Fibroblast of lung (primary cell): Measurements from ENCODE around the gene HSH2D. TPM values are rescaled to one million over a fixed set of nuclear protein-coding genes. Genes with fewer than 3 reads are reported as not detected.
A peak's percentile ranks its signal among the peaks of the same experiment; 100 is the strongest.

ENCODE experiments used
- DNase-seq, 2 donors: peaks; one replicate each; pipeline versions ENCODE4 v3.0.0 to v3.0.0-alpha.2; 2010; ENCODE audit warnings: low read depth in 2 of 2
- H2AFZ ChIP-seq: 2 replicates; pipeline ENCODE4 v1.5.1; 2012; ENCODE audit warnings: low read length, control low read depth, inconsistent platforms
- H3K27ac ChIP-seq: 2 replicates; pipeline ENCODE4 v1.5.1; 2011; ENCODE audit warnings: low read length, control low read depth; ENCODE audit not compliant: insufficient read depth
- H3K27me3 ChIP-seq: 2 replicates; pipeline ENCODE4 v1.5.1; 2011; ENCODE audit warnings: mild to moderate bottlenecking, low read length; ENCODE audit not compliant: control insufficient read depth, insufficient read depth
- H3K36me3 ChIP-seq: 2 replicates; pipeline ENCODE4 v1.5.1; 2011; ENCODE audit warnings: low read length; ENCODE audit not compliant: control insufficient read depth, insufficient read depth
- H3K4me1 ChIP-seq: 2 replicates; pipeline ENCODE4 v1.5.1; 2011; ENCODE audit warnings: low read length; ENCODE audit not compliant: control insufficient read depth, insufficient read depth; ENCODE audit errors: extremely low read depth
- H3K4me2 ChIP-seq: 2 replicates; pipeline ENCODE4 v1.5.1; 2011; ENCODE audit warnings: low read length, control low read depth; ENCODE audit not compliant: insufficient read depth; ENCODE audit errors: extremely low read depth
- H3K4me3 ChIP-seq, 4 experiments: fragments of 200-600 bp in 1 of 4; sonication (generic) in 1 of 4; replicated peaks in 1 of 4; 2 replicates each; pipeline ENCODE4 v1.5.1; 2011 to 2016; ENCODE audit warnings: low read length in 4 of 4, low read depth in 3 of 4, mild to moderate bottlenecking in 3 of 4, control low read depth in 2 of 4, inconsistent platforms in 1 of 4, mixed read lengths in 1 of 4; ENCODE audit not compliant: insufficient read depth in 1 of 4; ENCODE audit errors: control extremely low read depth in 1 of 4
- H3K79me2 ChIP-seq: 2 replicates; pipeline ENCODE4 v1.5.1; 2012; ENCODE audit warnings: mild to moderate bottlenecking, low read length, inconsistent platforms; ENCODE audit not compliant: control insufficient read depth, insufficient read depth
- H3K9ac ChIP-seq: 2 replicates; pipeline ENCODE4 v1.5.1; 2011; ENCODE audit warnings: mild to moderate bottlenecking, low read length, control low read depth; ENCODE audit not compliant: insufficient read depth
- H3K9me3 ChIP-seq: 2 replicates; pipeline ENCODE4 v1.5.1; 2012; ENCODE audit warnings: low read depth, low read length; ENCODE audit not compliant: control insufficient read depth, insufficient read depth
- H4K20me1 ChIP-seq: 2 replicates; pipeline ENCODE4 v1.5.1; 2011; ENCODE audit warnings: low read length; ENCODE audit not compliant: control insufficient read depth, insufficient read depth; ENCODE audit errors: extremely low read depth
- EZH2 ChIP-seq: IDR thresholded peaks from 2 replicates; pipeline ENCODE4 v1.5.1; 2012; ENCODE audit warnings: low read length, control low read depth, mild to moderate bottlenecking; ENCODE audit errors: missing control alignments
- polyA plus RNA-seq, 2 donors: library from polyadenylated mRNA; depleted of rRNA in 1 of 2; stranded (reverse) in 1 of 2; unstranded in 1 of 2; fragments of >200 nt; gene quantifications; 2 replicates each; pipeline ENCODE4 v1.2.1, GENCODE V29; 2011 to 2012; ENCODE audit warnings: missing spikeins in 1 of 2
- total RNA-seq: library from RNA; depleted of rRNA; stranded (reverse); fragments of >200 nt; gene quantifications from 2 replicates; pipeline ENCODE4 v1.2.1, GENCODE V29; 2014
- TF ChIP-seq, protein P1 (sequence below), 2 donors: IDR thresholded peaks in 1 of 2; conservative IDR thresholded peaks in 1 of 2; 1 replicate in 1 of 2; 2 replicates in 1 of 2; pipeline ENCODE4 v1.5.1; 2011 to 2012; ENCODE audit warnings: low read length in 2 of 2, control low read depth in 1 of 2, inconsistent platforms in 1 of 2, low read depth in 1 of 2, mild to moderate bottlenecking in 1 of 2

Gene HSH2D
- total and polyA plus RNA-seq, 2 donors (not counting 1 experiment from before 2014, with no cell fraction given) = not detected

GRCh38 chr19:16100524-16100923 is 43.0 kb upstream of the HSH2D start:
- Histone ChIP-seq H3K4me2 (no peak overlapping the region), H3K79me2 (peaks cover 13% of the 10 kb centered on the region)

GRCh38 chr19:16104722-16105121 is 38.8 kb upstream of the HSH2D start:
- Histone ChIP-seq H3K4me2 (no peak overlapping the region), H3K4me3 (no peak overlapping the region), H2AFZ (no peak overlapping the region), H3K36me3 (peaks cover 18% of the 10 kb centered on the region), H3K9ac (no peak overlapping the region), H3K27me3 (no peaks in the 10 kb centered on the region), H3K4me1 (no peaks in the 10 kb centered on the region), H3K9me3 (no peaks in the 10 kb centered on the region), H3K79me2 (no peaks in the 10 kb centered on the region), H4K20me1 (peaks cover 2% of the 10 kb centered on the region), H3K27ac (no peak overlapping the region)
- peak in 1 of 2 donors; percentile 36 for DNase-seq
- TF ChIP-seq, protein P1, sequence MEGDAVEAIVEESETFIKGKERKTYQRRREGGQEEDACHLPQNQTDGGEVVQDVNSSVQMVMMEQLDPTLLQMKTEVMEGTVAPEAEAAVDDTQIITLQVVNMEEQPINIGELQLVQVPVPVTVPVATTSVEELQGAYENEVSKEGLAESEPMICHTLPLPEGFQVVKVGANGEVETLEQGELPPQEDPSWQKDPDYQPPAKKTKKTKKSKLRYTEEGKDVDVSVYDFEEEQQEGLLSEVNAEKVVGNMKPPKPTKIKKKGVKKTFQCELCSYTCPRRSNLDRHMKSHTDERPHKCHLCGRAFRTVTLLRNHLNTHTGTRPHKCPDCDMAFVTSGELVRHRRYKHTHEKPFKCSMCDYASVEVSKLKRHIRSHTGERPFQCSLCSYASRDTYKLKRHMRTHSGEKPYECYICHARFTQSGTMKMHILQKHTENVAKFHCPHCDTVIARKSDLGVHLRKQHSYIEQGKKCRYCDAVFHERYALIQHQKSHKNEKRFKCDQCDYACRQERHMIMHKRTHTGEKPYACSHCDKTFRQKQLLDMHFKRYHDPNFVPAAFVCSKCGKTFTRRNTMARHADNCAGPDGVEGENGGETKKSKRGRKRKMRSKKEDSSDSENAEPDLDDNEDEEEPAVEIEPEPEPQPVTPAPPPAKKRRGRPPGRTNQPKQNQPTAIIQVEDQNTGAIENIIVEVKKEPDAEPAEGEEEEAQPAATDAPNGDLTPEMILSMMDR (conservative IDR thresholded peaks at IDR 0.05 in 1 of 2, IDR thresholded peaks at IDR 0.05 in 1 of 2; ENCODE audit: low read depth in 1 of 2, low read length in 2 of 2) = no peak
- TF ChIP-seq EZH2 = no peak

More at GRCh38 chr19:16100524-16100923, 43.0 kb upstream of the HSH2D start:
- Histone ChIP-seq H4K20me1 (peaks cover 2% of the 10 kb centered on the region), H3K9me3 (no peaks in the 10 kb centered on the region), H3K9ac (no peak overlapping the region), H3K27ac (no peak overlapping the region), H3K4me3 (no peak overlapping the region), H3K4me1 (no peaks in the 10 kb centered on the region), H2AFZ (no peak overlapping the region), H3K27me3 (no peaks in the 10 kb centered on the region), H3K36me3 (peaks cover 30% of the 10 kb centered on the region)
- TF ChIP-seq, protein P1 (conservative IDR thresholded peaks at IDR 0.05 in 1 of 2, IDR thresholded peaks at IDR 0.05 in 1 of 2; ENCODE audit: low read depth in 1 of 2, low read length in 2 of 2) = no peak
- TF ChIP-seq EZH2 = no peak
- DNase-seq = no peak

- Histone ChIP-seq H3K79me2 (no peaks in the 10 kb centered on the region), H3K4me3 (no peak overlapping the region), H2AFZ (no peak overlapping the region), H3K36me3 (peaks cover 7% of the 10 kb centered on the region), H3K27ac (no peak overlapping the region), H4K20me1 (no peaks in the 10 kb centered on the region), H3K27me3 (no peaks in the 10 kb centered on the region), H3K9me3 (no peaks in the 10 kb centered on the region), H3K4me1 (no peaks in the 10 kb centered on the region), H3K9ac (no peak overlapping the region), H3K4me2 (no peak overlapping the region)
- TF ChIP-seq EZH2 = no peak
- TF ChIP-seq, protein P1 (conservative IDR thresholded peaks at IDR 0.05 in 1 of 2, IDR thresholded peaks at IDR 0.05 in 1 of 2; ENCODE audit: low read depth in 1 of 2, low read length in 2 of 2) = no peak
- DNase-seq = peak; percentile 39 to 59
Measured at GRCh38 chr19:16106121-16106520, 37.4 kb upstream of the HSH2D start.
